ENCODE data around the gene ADGRG1.

The ADGRG1 gene

DNA sequence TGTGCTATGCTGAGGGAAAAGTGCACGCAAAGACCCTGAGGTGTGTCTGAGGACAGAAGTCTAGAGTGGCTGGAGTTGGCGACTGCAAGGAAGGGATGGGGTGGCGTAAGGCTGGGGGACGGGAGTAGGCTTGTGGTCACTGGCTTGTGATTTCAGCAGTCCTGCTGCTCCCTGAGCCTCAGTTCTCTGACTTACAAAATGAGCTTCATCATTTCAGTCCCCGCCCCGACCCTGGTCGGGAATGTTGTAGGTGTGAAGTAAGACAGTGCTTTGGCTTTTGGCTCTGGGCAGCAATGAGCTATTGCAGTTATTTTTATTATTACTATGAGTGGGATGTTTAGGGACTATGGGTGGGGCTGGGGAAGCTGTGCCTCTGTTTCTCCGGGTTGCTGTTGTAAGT is 8.6 kb downstream of the ADGRG1 start:
- no peak for TF ChIP-seq FOXP2 (optimal IDR thresholded peaks at IDR 0.05; ENCODE audit: borderline replicate concordance, extremely low read depth, extremely low read length, insufficient read depth)
- TF ChIP-seq TAF1 (IDR thresholded peaks at IDR 0.05; ENCODE audit: borderline replicate concordance, insufficient read depth, low read length): no peak
- TF ChIP-seq POLR2AphosphoS5 (IDR thresholded peaks at IDR 0.05; ENCODE audit: low read depth, low read length): no peak
- no peak for TF ChIP-seq SIN3A (IDR thresholded peaks at IDR 0.05; ENCODE audit: borderline replicate concordance, insufficient read depth, low read length)
- no peak for TF ChIP-seq REST (IDR thresholded peaks at IDR 0.05; ENCODE audit: insufficient read depth in 1 of 2, low read depth in 2 of 2, low read length in 2 of 2)

DNA sequence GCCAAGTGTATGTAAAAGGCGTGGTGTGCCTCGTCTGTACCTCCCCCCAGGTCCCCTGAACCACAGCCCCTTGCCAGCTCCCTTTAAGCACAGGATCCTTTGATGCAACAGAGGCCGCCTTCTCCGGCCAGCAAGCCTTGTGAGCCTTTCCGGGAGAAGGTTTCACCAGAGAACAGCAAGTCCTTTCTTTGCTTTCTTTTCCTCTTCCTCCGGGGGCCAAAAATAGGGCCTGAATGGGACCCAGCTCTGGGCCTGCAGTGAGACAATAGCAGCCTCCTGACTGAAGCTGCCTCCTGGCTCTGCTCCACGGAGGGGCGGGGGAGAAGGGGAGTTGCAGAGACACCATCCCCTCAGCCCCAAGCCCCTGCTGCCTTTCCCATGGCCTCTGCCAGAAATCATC is 9.0 kb downstream of the ADGRG1 start:
- no peak for TF ChIP-seq SIN3A (IDR thresholded peaks at IDR 0.05; ENCODE audit: borderline replicate concordance, insufficient read depth, low read length)
- TF ChIP-seq TAF1 (IDR thresholded peaks at IDR 0.05; ENCODE audit: borderline replicate concordance, insufficient read depth, low read length): no peak
- no peak for TF ChIP-seq FOXP2 (optimal IDR thresholded peaks at IDR 0.05; ENCODE audit: borderline replicate concordance, extremely low read depth, extremely low read length, insufficient read depth)
- no peak for TF ChIP-seq POLR2AphosphoS5 (IDR thresholded peaks at IDR 0.05; ENCODE audit: low read depth, low read length)
- TF ChIP-seq REST (IDR thresholded peaks at IDR 0.05; ENCODE audit: insufficient read depth in 1 of 2, low read depth in 2 of 2, low read length in 2 of 2): no peak

- no peak for TF ChIP-seq REST (IDR thresholded peaks at IDR 0.05; ENCODE audit: insufficient read depth in 1 of 2, low read depth in 2 of 2, low read length in 2 of 2)
- no peak for TF ChIP-seq SIN3A (IDR thresholded peaks at IDR 0.05; ENCODE audit: borderline replicate concordance, insufficient read depth, low read length)
- TF ChIP-seq POLR2AphosphoS5 (IDR thresholded peaks at IDR 0.05; ENCODE audit: low read depth, low read length): no peak
- no peak for TF ChIP-seq TAF1 (IDR thresholded peaks at IDR 0.05; ENCODE audit: borderline replicate concordance, insufficient read depth, low read length)
- TF ChIP-seq FOXP2 (optimal IDR thresholded peaks at IDR 0.05; ENCODE audit: borderline replicate concordance, extremely low read depth, extremely low read length, insufficient read depth): no peak
Observed at GRCh38 chr16:57637965-57638364, 9.5 kb downstream of the ADGRG1 start.

- no peak for TF ChIP-seq SIN3A (IDR thresholded peaks at IDR 0.05; ENCODE audit: borderline replicate concordance, insufficient read depth, low read length)
- TF ChIP-seq POLR2AphosphoS5 (IDR thresholded peaks at IDR 0.05; ENCODE audit: low read depth, low read length): no peak
- TF ChIP-seq TAF1 (IDR thresholded peaks at IDR 0.05; ENCODE audit: borderline replicate concordance, insufficient read depth, low read length): no peak
- TF ChIP-seq FOXP2 (optimal IDR thresholded peaks at IDR 0.05; ENCODE audit: borderline replicate concordance, extremely low read depth, extremely low read length, insufficient read depth): no peak
- TF ChIP-seq REST (IDR thresholded peaks at IDR 0.05; ENCODE audit: insufficient read depth in 1 of 2, low read depth in 2 of 2, low read length in 2 of 2): no peak
Observed at GRCh38 chr16:57638381-57638780, 10.0 kb downstream of the ADGRG1 start.

All from PFSK-1 (cell line).